A172 (cell line): ENCODE results near the gene TTLL11. TPM values are rescaled to one million over a fixed set of nuclear protein-coding genes. Genes with fewer than 3 reads are reported as not detected.
"Not testable (repeated sequence)": the region's sequence is repeated elsewhere in the genome, so short reads cannot be mapped to it uniquely, and the experiment has no call there.

ENCODE experiments used
- DNase-seq: peaks from one replicate; pipeline ENCODE4 v3.0.0-alpha.2; 2015; ENCODE audit warnings: low spot score
- total RNA-seq: library from RNA; depleted of rRNA; stranded (reverse); fragments of >200 nt; shearing (Covaris generic); gene quantifications from 2 replicates; pipeline ENCODE4 v1.2.3, GENCODE V29; 2014

TTLL11 gene
- total RNA-seq, 1 experiment from 2014 or later, result 3.6 TPM

DNA sequence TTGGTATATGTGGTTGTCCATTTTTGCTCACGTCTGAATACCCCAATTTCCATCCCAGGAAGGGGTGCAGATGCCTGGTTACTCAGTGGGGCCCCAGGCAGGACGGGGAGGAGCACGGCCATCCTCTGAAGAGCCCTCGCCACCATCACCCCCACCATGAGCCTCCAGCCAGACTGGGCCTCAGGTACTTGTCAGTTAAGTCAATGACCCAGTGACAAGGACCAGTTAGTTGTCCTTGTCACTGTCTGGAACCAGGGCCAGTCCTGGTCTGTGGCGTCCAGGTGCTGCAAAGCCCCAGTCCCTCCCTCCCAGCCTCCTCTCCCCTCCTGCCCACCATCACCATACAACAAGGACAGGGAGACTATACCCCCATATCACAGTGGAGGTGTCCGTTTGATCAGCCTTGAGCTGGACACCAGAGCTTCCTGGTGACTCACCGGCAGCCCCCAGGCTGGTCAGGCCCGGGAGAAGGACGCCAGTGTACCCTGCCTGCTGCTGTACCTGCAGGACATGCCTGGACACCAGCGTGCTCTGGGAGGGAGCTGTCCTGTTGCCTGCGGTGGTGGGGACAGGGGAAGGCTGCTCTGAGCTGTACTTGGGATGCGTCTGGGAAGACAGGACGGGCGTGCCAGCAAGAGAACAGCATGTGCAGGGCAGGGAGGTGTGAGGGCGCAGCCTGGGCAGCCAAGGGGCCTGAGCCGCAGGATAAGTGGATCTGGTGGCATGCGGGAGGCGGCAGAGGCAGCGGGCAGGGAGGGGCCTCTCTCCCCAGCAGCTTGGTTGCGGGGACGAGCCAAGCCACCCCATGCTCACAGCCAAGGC lies 32.6 kb upstream of the TTLL11 start:
- no peak for DNase-seq

DNA sequence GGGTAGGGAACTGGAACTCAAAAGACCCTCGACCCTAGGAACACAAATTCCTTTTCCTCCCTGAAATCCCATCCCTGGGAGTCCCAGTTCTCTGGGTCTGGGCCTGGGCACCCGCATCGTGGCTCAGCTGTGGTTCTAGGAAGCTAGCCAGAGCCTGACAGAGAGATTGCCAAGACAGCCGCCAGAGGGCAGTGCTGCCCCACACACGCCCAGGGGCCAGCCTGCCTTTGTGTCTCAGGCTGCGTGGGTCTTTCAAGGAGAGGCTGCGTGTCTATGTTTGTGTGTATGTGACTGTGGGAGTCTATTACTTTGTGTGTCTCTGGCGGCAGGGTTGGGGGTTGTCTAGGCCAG lies 32.0 kb upstream of the TTLL11 start:
- DNase-seq, result peak; percentile 70

DNA sequence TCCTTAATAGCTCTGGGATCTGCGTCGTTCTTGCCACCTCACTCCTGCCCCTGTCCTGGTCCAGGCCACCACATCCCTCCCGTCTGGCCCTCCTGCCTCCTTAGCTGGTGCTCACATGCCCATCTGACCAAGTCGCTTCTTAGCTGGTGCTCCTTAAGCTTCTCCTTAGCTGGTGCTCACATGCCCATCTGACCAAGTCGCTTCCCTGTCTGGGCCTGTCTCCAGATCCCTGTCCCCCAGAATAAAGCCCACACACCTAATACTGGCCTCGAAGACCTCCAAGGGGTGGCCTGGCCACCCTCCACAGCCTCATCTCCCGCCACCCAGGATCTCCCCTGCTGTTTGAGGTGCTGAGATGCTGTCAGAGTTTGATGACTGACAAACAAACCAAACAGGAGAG lies 31.4 kb upstream of the TTLL11 start:
- no peak for DNase-seq

DNA sequence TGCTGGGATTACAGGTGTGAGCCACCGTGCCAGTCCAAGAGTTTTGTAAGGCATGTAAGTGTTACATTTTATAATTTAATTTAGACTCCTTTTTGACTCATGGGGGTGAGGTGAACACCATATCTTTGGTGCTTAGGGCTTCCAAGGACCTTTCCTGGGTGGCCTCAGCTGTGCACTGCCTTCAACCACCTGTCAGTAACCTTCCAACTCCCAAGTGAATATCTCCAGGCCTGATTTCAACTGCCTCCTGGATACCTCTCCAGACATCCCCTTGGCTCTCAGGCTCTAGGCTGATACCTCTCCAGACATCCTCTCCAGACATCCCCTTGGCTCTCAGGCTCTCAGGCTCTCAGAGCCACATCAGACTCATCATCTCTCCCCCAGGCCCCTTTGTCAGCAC lies 30.9 kb upstream of the TTLL11 start:
- DNase-seq, result no peak

DNA sequence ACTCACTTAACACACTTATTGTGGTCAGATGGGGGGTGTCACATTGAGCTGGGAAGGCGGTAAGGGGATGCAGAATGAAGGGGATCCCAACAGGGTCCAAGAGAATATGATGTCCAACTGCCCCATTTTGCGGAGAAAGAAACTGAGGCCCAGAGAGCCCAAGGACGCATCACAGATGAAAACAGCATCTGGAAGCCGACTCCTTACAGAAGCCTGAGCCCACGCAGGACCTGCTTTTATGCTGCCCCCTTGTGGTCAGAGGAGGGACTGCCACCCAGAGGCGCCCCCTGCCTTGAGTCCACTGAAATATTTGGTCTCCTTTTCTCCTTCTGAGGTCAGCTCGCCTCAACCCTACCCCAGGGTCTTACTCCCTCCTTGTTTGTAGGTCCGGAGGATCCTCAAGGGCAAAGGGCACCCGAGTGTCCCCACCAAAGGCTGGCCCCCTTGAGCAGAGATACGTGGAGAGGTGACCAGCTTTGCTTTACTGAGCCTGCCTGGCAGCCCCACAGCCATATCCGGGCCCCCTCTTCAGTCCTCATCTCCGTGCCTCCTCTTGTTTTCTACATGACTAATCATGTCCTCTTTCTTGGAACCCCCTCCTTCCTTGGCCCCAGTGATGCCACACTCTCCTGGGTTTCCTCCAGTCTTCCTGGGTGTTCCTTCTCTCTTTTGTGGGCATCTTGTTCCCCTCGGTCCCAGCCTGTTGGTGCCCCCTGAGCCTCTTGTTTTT lies 30.0 kb upstream of the TTLL11 start:
- DNase-seq, result peak; percentile 69

DNA sequence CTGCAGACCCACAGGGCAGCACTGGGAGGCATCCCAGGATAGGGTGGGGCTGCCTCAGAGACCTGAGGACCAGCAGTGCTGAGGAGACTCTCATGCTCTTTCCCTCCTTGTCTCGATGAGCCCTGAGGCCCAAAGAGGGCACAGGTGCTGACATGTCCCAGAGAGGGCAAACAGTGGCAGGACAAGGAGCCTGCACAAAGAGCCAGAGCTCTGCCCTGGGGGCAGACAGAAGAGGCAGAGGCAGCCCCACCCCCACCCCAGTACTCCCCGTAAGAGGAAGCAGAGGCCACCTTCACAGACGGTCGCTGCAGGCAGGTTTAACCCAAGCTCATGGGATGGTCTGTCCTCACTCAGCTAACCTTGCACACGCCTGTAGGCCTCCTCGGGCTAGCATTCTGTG lies 29.4 kb upstream of the TTLL11 start:
- DNase-seq, result no peak

DNA sequence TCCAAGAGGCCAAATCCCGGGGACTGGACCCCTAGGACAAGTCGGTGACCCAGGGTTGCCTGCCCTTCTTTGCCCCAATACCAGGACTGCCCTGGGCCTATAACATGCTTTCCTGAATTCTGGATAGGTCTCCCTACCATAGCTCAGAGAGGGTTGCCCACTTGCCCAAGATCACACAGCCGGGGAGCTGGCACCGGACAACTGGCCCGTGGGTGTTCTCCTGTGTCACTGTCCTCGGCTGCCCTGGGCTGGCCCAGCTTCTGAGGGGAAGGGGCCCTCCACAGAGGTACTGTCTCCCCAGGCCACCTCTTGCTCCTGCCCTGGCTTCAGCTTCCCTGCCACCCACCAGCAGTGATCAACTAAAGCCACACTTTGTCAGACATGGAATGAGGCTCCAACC lies 28.8 kb upstream of the TTLL11 start:
- no peak for DNase-seq

DNA sequence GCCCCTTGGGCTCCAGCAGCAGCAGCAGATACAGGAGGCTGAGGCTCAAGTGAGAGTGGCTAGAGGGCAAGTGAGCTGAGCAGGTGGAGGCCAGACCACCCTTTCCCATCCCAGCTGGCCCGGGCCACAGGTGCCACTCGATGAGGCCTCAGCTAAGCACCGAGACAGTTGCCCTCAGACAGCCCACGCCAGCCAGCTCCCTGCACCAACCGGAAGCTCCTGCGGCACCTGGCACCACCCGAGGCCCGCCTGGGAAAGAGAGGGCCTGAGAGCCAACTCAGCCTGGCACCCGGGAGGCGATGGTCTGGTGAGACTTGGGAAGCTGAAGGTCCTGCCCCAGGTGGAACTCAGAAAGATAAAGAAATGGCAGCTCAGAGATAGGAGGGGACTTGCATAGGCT lies 28.3 kb upstream of the TTLL11 start:
- DNase-seq, result no peak

DNA sequence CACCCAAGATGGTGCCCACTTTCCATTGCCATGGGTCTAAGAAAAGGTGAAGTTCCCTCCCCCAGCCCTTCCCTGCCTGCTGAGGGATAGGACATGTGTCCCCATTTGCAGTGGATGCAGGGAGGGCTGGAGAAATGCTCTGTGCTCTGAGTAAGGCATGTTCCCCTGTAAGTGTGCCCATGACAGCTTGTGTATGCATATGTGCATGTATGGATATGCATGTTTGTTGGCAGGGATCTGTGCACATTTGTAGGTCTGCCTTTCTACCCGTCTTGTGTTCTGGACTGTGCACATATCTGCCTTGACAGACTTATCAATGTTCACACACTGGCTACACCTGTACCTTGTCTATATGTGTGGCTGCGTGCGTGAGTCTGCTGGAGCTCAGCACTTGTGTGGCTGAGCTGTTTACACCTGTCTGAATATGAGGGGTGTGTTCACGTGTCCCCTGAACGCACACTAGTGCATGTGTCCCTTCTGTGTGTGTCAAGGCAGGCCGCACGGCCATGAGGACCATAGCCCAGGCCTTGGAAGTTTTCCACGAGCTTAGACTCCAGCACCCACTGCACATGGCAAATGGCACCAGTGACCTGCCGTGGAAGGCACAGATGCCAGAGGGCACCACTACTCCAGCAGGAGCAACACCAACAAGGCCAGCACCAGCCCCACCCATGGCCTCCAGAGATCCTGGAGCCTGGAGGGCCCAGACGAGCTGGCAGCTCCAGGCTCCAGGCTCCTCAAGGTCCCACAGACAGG lies 27.4 kb upstream of the TTLL11 start:
- no peak for DNase-seq

DNA sequence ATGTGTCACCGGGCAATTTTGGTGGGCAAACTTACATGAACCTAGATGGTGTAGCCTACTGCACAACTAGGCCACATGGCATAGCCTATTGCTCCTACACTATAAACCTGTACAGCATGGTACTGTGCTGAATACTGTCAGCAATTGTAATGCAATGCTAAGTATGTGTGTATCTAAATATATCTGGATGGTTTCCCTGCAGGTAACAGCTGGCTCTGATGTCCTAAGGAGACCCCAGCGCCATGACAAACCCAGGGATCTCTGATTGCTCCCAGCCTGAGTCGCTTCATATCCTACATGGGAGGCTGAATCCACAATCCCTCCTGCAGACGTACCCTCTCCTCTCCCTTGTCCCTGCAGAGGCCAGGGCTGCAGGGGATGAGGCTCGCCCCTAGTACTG lies 26.6 kb upstream of the TTLL11 start:
- DNase-seq, result no peak

DNA sequence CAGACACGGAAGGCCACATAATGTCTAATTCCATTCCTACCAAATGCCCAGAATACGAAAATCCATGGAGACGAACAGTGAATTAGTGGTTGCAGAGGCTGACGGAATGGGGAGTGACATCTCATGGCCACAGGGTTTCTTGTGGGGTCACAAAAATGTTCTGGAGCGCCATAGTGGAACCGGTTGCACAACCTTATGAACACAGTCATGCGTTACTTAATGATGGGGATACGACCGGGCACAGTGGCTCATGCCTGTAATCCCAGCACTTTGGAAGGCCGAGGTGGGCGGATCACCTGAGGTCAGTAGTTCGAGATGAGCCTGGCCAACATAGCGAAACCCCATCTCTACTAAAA lies 26.0 kb upstream of the TTLL11 start:
- no peak for DNase-seq

DNA sequence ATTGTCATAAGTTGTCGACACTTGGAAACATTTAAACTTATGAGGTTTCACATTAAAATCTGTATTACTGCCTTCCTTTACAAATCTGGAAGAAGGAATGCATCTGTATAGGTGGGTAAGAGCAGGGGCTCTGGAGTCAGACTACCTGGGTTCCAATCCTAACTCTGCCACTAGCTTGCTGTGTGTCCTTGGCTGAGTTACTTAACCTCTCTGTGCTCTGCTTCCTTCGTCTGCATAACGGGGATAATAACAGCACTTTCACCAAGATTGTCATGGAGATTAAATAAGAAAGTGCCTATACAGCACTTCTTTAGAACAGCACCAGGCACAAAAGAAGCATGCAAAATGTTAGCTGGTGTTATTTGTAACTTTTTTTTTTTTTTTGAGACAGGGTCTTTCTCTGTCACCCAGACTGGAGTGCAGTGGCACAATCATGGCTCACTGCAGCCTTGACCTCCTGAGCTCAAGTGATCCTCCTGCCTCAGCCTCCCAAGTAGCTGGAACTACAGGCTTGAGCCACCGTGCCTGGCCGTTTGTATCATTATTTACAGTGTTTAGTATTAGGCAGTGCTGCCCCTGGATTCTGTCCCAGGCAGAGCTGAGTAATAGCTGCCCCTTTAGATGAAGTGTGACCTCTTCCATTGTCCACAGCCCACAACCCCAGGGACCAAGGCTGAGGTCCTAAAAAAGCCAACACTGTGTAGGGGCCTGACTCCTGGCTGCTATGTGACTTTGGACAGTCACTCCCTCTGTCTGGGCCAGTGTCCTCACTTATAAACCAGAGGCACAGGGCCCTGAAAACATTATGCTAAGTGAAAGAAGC lies 25.4 kb upstream of the TTLL11 start:
- DNase-seq, result no peak

DNA sequence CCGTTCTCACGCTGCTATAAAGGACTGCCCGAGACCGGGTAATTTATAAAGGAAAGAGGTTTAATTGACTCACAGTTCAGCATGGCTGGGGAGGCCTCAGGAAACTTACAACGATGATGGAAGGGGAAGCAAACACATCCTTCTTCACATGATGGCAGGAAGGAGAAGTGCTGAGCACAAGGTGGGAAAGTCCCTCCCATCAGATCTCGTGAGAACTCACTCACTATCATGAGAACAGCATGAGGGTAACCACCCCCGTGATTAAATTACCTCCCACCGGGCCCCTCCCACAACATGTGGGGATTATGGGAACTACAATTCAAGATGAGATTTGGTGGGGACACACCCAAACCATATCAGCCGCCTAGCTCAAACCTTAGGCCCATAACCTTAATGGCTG lies 24.1 kb upstream of the TTLL11 start:
- not testable (repeated sequence) for DNase-seq

DNA sequence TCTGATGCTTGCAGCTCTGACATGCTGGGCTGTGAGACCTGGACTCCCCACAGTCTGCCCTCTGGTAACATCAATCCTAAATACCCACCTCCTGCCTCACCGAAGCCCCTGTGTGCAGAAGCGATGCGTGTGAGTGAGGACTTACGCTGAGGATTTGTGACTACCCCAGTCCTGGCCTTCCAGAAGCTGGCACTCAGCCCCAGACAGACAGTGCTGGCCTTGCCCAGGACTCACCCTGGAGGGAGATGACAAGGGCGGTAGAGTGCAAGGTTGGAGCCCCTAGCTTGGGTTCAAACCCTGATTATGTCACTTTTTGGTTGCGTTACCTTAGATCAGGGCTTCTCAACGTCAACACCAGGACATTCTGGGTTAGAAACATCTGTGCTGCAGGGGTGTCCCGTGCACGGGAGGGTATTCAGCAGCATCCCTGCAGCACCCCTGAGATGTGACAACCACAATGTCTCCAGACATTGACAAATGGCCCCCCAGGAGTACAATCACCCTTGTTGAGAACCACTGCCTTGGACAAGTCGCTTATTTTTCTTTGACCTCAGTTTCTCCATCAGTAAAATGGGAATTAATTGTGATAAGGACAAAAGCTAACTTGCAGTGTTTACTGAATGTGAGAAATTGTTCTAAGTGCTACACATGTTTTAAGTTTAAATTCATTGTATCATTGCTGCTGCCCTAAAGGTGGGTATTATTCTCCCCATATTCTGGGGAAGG lies 23.5 kb upstream of the TTLL11 start:
- DNase-seq, result no peak

DNA sequence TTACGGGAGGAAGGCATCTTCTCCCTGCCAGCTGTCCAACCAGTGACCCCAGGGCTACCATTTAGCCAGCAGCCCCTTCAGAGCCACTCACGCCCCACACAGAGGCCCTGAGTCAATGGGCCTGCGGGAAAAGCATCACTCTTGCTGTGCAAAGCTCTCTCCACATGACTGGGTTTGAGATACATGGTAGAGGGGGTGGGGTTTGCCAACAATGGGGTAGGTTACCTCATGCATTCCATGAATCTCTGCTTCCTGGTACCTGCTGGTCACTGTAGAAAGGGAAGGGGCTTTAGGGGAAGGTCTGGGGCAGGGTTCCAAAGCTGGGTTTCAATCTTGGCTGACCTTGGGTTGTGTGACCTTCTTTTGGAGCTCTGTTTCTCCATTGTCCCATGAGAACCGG lies 22.9 kb upstream of the TTLL11 start:
- DNase-seq, result no peak

DNA sequence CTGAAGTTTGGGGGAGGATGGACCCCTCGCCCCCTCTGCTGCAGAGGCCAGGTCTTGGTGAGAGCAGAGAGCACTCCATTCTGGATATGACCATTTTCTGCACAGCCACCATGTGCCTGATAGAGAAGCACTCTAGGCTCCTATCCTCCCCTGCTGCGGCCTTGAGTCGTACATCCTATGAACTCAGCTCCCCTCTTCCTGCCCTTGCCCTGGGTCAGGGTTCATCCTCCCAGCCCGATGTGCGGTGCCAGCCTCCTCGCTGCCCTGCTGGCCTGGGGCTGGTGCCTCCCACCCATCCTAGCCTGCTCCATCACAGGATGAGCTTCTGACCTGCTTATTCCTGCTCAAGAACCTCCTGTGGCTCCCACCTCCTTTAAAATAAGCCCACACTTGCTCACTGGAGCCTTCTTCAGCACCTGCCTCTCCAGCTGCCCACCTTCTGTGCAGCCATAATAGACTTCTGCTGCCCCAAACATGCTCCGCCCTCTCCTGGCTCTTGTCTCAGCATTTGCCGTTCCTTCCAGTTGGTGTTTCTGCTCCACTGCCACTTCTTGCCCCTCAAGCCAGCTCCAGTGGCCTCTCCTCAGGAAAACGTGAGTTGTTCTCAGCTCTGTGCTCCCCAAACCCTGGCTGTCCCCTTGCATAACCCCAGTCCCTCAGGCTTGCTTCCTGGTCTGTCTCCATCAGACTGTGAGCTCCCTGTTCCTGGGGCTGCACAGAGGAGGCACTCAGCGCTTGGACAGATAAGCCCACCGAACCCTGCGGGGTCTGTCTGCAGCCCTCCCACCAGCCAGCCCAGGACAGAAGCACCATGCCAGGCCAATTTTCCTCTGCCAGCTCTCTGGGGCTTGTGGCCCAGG lies 22.3 kb upstream of the TTLL11 start:
- no peak for DNase-seq

DNA sequence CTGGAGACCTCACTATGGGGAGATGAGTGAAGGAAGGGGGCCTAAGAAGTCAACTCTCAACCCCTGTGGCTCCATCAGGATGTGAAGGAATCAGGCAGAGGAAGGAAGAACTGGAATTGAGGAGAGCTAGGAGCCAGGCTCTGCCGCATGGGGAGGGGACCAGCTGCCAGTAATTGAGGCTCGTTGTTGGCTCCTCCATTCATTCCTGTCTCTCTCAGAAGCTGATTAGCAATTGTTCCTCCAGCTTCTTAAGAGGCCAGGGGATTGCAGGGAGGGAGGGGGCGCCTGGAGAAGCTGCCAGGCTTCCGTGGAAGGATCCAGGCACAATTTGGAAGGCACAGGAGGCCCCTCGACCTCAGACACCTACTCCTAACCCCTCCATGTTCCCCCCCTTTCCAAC lies 20.5 kb upstream of the TTLL11 start:
- no peak for DNase-seq

DNA sequence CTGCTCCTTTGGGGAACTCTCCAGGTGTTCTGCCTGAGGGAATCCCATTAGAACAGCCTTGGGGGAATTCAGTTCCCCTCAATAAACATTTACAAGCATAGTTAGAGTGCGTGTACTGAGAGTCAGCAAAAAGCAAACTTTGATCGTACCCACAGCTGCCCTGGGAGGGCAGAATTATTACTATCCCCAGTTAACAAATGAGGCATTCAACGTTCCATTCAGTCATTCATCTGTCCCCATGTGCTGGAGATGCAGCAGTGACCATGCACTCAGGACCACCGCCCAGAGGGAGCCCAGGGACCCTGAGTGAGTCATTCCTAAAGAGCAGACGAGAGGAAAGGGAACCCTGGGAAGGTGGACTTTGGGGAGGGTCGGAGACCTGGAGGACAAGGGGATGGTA lies 19.1 kb upstream of the TTLL11 start:
- no peak for DNase-seq

DNA sequence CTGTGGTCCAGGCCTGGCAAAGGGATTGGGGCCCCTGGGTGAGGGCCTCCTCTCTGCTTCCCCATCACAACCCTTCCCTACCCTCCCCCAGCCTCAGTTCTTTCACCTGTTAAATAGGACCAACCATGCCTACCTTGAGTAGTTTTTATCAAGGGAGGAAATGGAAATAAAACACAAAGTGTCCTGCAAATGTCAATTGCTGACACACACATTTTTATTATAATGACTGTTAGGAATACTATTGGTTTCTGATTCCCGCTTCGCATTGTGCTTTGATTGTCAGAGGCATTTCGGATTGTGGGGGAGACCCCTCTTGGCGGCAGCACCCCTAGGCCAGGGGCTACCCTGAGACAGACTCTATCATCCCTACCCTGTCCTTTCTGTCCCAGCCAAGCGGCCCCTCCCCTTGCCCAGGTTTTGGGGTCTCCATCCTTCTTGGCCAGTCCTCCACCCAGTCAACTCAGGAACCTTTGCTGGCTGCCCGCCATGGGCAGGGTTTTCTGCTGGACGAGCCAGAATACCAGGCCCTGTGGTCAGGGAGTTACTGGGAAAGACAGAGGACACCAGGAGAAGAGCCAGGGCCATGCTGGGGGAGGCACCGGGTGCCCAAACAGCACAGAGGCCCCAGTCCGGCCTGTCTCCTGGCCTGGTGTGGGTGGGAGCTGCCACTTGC lies 18.4 kb upstream of the TTLL11 start:
- no peak for DNase-seq
